ENCODE results near the gene PRPF19.
A peak's percentile ranks its signal among the peaks of the same experiment; 100 is the strongest.

PRPF19 gene

GRCh38 chr11:60906132-60906972 is at the start of gene PRPF19:
Gene PRPF19 (minus strand): TSS chr11:60906585. CDS start chr11:60906382, 203 bp downstream.
- peak; percentile 93 for DNase-seq

GRCh38 chr11:60955571-60955970 is 49.2 kb upstream of the PRPF19 start:
- DNase-seq: no peak

GRCh38 chr11:60954421-60954820 is 48.0 kb upstream of the PRPF19 start:
- DNase-seq: no peak

- DNase-seq: no peak
Observed at GRCh38 chr11:60953781-60954180, 47.4 kb upstream of the PRPF19 start.

- no peak for DNase-seq
Observed at GRCh38 chr11:60952742-60953170, 46.4 kb upstream of the PRPF19 start.

GRCh38 chr11:60951904-60952741 is 45.7 kb upstream of the PRPF19 start, which contains the start of gene SLC15A3:
Gene SLC15A3 (minus strand): TSS chr11:60952176. CDS start chr11:60951551, 625 bp downstream.
- peak; percentile 43 for DNase-seq

- DNase-seq: no peak
Observed at GRCh38 chr11:60951606-60951903, 45.2 kb upstream of the PRPF19 start.

GRCh38 chr11:60950933-60951605 is 44.7 kb upstream of the PRPF19 start:
- no peak for DNase-seq

GRCh38 chr11:60950024-60950423 is 43.6 kb upstream of the PRPF19 start:
- no peak for DNase-seq

GRCh38 chr11:60948250-60948649 is 41.9 kb upstream of the PRPF19 start:
- no peak for DNase-seq

GRCh38 chr11:60947700-60948099 is 41.3 kb upstream of the PRPF19 start:
- DNase-seq: no peak

GRCh38 chr11:60946601-60947264 is 40.3 kb upstream of the PRPF19 start:
- no peak for DNase-seq

GRCh38 chr11:60945295-60945667 is 38.9 kb upstream of the PRPF19 start:
- no peak for DNase-seq

- no peak for DNase-seq
Observed at GRCh38 chr11:60944490-60945294, 38.3 kb upstream of the PRPF19 start.

GRCh38 chr11:60942970-60943565 is 36.7 kb upstream of the PRPF19 start:
- DNase-seq: no peak

- DNase-seq: no peak
Observed at GRCh38 chr11:60942219-60942618, 35.8 kb upstream of the PRPF19 start.

GRCh38 chr11:60941371-60942119 is 35.2 kb upstream of the PRPF19 start:
- DNase-seq: no peak

GRCh38 chr11:60939855-60940254 is 33.5 kb upstream of the PRPF19 start:
- DNase-seq: no peak

- no peak for DNase-seq
Observed at GRCh38 chr11:60939301-60939700, 32.9 kb upstream of the PRPF19 start.

GRCh38 chr11:60938500-60938899 is 32.1 kb upstream of the PRPF19 start:
- DNase-seq: no peak

GRCh38 chr11:60937811-60938210 is 31.4 kb upstream of the PRPF19 start:
- DNase-seq: no peak

Data from HCEC 1CT (cell line).